BE2C (cell line): ENCODE measurements around the gene MNS1.

Experiments used
- DNase-seq: peaks from one replicate; pipeline ENCODE4 v3.0.0-alpha.2; 2020
- H3K27me3 ChIP-seq: fragments of 250-450 bp; sonication (Bioruptor Pico); 2 replicates; pipeline ENCODE4 v1.5.1; 2020; ENCODE audit warnings: mild to moderate bottlenecking
- H3K36me3 ChIP-seq: fragments of 250-450 bp; sonication (Bioruptor Pico); 2 replicates; pipeline ENCODE4 v1.5.1; 2020; ENCODE audit warnings: mild to moderate bottlenecking
- H3K4me1 ChIP-seq: fragments of 250-450 bp; sonication (Bioruptor Pico); 2 replicates; pipeline ENCODE4 v1.5.1; 2020
- H3K4me3 ChIP-seq: 2 replicates; pipeline ENCODE4 v1.5.1; 2011; ENCODE audit warnings: low read depth, low read length
- H3K9me3 ChIP-seq: fragments of 250-450 bp; sonication (Bioruptor Pico); 2 replicates; pipeline ENCODE4 v1.5.1; 2020
- TF ChIP-seq, protein P1 (sequence below): IDR thresholded peaks from 2 replicates; pipeline ENCODE4 v1.5.1; 2012; ENCODE audit warnings: mild to moderate bottlenecking, low read depth, low read length

Gene MNS1

DNA sequence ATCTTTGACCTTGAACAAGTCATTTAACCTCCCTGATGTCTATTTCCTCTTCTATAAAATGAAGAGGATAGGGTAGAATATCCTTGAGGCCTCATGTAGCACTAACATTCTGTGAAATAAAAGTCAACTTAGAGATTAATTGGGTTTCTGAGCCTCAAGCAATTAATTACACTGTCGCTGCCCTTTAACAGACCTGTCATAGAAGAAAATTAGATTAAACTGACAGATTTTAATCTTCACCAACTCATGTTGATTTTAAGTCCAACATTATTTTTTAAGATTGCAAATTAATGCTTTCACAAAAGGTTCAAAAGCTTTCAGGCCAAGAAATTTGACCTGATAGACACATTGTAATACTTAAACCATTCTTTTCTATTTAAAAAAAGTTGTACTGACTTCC, 8.1 kb upstream of the MNS1 start:
- Histone ChIP-seq H3K36me3 (no peaks in the 10 kb centered on the region), H3K4me3 (no peak overlapping the region), H3K9me3 (no peaks in the 10 kb centered on the region), H3K4me1 (peaks cover 11% of the 10 kb centered on the region), H3K27me3 (no peaks in the 10 kb centered on the region)
- DNase-seq: no peak
- TF ChIP-seq, protein P1, sequence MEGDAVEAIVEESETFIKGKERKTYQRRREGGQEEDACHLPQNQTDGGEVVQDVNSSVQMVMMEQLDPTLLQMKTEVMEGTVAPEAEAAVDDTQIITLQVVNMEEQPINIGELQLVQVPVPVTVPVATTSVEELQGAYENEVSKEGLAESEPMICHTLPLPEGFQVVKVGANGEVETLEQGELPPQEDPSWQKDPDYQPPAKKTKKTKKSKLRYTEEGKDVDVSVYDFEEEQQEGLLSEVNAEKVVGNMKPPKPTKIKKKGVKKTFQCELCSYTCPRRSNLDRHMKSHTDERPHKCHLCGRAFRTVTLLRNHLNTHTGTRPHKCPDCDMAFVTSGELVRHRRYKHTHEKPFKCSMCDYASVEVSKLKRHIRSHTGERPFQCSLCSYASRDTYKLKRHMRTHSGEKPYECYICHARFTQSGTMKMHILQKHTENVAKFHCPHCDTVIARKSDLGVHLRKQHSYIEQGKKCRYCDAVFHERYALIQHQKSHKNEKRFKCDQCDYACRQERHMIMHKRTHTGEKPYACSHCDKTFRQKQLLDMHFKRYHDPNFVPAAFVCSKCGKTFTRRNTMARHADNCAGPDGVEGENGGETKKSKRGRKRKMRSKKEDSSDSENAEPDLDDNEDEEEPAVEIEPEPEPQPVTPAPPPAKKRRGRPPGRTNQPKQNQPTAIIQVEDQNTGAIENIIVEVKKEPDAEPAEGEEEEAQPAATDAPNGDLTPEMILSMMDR: no peak

DNA sequence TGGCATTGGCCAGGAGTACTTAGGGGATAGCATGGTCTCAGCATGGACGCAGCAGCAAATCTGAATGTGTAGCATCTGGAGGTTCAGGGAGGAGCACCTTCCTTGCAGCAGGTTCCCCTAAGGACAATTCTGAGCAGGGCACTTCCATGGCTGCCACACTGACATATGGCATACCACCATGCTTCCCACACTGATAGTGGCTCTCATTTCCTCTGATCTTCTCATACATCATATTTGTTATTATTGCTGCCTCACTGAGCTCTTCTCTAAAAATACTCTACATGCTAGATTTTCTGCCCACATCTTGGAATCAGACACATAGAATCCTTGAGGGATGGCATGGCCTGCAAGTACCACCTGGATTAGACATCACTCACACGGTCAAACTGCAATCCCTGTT, 7.3 kb upstream of the MNS1 start:
- TF ChIP-seq, protein P1: no peak
- Histone ChIP-seq H3K4me1 (peaks cover 14% of the 10 kb centered on the region), H3K36me3 (no peaks in the 10 kb centered on the region), H3K27me3 (no peaks in the 10 kb centered on the region), H3K4me3 (no peak overlapping the region), H3K9me3 (no peaks in the 10 kb centered on the region)
- no peak for DNase-seq

DNA sequence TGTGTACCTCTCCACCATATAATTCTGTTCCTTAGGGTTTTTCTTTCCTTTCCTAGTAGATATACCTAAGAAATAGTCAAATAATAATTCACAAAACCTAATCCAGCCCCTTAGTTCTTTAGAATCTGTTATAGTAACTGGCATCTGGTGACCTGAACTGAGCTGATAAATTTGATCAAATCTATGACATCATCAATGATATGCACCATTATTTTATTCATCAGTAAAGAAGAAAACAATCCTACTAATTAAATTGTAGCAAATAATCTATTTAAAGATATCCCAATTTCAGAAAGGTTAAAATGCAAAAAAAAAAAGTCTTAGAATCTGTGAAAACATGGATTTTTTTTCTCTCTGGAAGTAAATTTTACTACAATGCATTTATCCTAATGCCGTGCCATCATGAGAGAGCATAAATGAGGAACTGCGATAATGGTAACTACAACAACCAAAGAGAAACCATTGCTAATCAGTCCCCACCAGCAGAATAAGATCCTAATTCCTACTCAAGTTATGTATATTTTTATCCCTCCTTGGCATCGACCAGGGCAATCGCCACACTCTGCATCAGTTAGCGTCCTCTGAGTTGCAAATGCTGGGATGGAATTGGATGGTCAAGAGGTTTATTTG, 6.6 kb upstream of the MNS1 start:
- H3K27me3 ChIP-seq: no peaks in the 10 kb centered on the region
- H3K9me3 ChIP-seq: no peaks in the 10 kb centered on the region
- no peak overlapping the region for H3K4me3 ChIP-seq
- DNase-seq: no peak
- peaks cover 14% of the 10 kb centered on the region for H3K4me1 ChIP-seq
- TF ChIP-seq, protein P1: no peak
- no peaks in the 10 kb centered on the region for H3K36me3 ChIP-seq

DNA sequence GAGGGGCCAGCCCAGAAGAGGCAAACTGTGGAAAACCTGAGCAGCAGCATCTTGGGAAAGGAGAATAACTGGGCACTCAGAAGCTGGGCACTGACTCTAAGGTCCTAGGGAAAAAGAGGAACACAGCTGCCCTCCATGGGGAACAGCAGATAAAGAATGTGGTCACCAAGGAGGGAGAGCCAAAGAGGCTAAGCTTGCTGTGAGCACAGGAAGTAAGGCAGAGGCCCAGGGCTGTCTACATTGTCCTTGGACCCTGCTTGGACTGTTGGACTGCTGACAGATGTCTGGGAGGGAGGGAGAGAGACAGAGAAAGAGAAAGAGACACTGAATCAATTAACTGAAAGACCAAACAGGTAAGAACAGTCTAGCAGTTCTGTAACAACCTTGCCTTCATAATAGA, 4.5 kb upstream of the MNS1 start:
- H3K4me1 ChIP-seq: peaks cover 14% of the 10 kb centered on the region
- no peaks in the 10 kb centered on the region for H3K36me3 ChIP-seq
- no peak for DNase-seq
- no peaks in the 10 kb centered on the region for H3K9me3 ChIP-seq
- TF ChIP-seq, protein P1: no peak
- no peak overlapping the region for H3K4me3 ChIP-seq
- H3K27me3 ChIP-seq: no peaks in the 10 kb centered on the region

DNA sequence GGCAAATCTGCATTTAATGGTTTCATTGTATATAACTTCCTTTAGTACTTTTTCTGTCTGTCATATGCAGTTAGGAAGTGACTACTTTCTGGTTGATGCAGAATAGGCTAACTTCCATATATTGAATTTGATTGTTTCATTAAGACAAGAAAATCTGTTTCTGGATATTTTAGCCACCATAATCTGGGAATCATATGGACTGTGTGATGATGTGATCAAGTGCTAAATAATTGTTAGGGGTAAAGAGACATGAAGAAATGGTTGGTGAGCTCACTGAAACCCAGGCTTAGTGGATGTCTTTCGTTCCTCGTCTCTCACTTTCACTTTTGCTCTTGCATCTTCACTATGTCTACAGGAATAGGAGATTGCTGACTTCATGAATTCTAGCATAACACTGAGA, 3.5 kb upstream of the MNS1 start:
- DNase-seq: no peak

DNA sequence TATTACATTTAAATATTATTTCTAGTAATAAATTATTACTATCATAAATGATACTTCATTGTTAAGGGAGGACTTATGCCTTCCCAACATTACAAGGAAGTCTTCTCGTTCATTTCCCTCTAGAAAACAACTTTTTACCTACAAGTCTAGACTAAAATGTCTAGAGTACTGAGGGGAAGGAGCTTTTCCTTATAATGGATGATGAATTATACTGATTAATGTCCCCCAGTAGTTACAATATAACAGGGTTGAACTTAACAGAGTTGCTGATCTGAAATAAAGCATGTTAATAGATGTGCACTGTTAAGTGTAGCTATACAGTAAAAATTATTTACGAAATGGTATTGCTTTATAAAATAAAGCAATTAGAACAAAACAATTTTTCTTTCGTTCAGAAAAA, 2.7 kb upstream of the MNS1 start:
- Histone ChIP-seq H3K9me3 (no peaks in the 10 kb centered on the region), H3K4me3 (no peak overlapping the region), H3K36me3 (no peaks in the 10 kb centered on the region), H3K27me3 (no peaks in the 10 kb centered on the region), H3K4me1 (peaks cover 5% of the 10 kb centered on the region)
- DNase-seq: no peak
- TF ChIP-seq, protein P1: no peak

More for the DNA sequence above, 3.5 kb upstream of the MNS1 start:
- no peaks in the 10 kb centered on the region for H3K27me3 ChIP-seq
- H3K9me3 ChIP-seq: no peaks in the 10 kb centered on the region
- TF ChIP-seq, protein P1: no peak
- no peak overlapping the region for H3K4me3 ChIP-seq
- H3K36me3 ChIP-seq: no peaks in the 10 kb centered on the region
- H3K4me1 ChIP-seq: peaks cover 11% of the 10 kb centered on the region
